Measurements from ENCODE around the gene NEK9. TPM values are rescaled to one million over a fixed set of nuclear protein-coding genes. Genes with fewer than 3 reads are reported as not detected.

NEK9 gene
- total and polyA plus RNA-seq, 9 of the 15 experiments (the other 6 are each of a cell fraction or from before 2014, with no cell fraction given) = 2.8 to 39.6 (median 19.8) TPM

- no peak overlapping the region for H2AFZ ChIP-seq (ENCODE audit: low read depth, low read length)
- peaks cover 3% of the 10 kb centered on the region for H3K9me1 ChIP-seq (ENCODE audit: control insufficient read depth, insufficient read depth, low read length)
- BruUV-seq (replicated peaks) = no TSS peak
- no peak overlapping the region for H3K4me3 ChIP-seq
- ChIA-PET POLR2A (no interaction called here), CTCF (ENCODE audit: low intra/inter-chr PET ratio) (no interaction called here)
- FAIRE-seq (no peak), DNase-seq (ENCODE audit: extremely low read depth in 1 of 4, low spot score in 3 of 4) (no peak), ATAC-seq (no peak)
- H3K27ac ChIP-seq (ENCODE audit: extremely low read depth, low read depth, low read length) = no peak overlapping the region
- peaks cover 68% of the 10 kb centered on the region for H3K79me2 ChIP-seq (ENCODE audit: control insufficient read depth, insufficient read depth, low read length)
- peaks cover 28 to 32% of the 10 kb centered on the region in 2 experiments; a peak in 4 of 5 replicates for H3K4me1 ChIP-seq (replicated peaks in 1 of 2; ENCODE audit: control insufficient read depth in 2 of 2, insufficient read depth in 2 of 2, low read length in 2 of 2)
- TF ChIP-seq CC2D1A (IDR thresholded peaks at IDR 0.05) (no peak), BCOR (IDR thresholded peaks at IDR 0.05) (0 out of 2 replicates have a peak, but pooled peaks have one; percentile 19)
- H3K36me3 ChIP-seq (ENCODE audit: control insufficient read depth, insufficient read depth, low read length) = no peaks in the 10 kb centered on the region
- H3K9ac ChIP-seq (ENCODE audit: insufficient read depth in 1 of 2, low read depth in 2 of 2, low read length in 2 of 2) = peak overlapping the region in 1 of 2 experiments; percentile 87; a peak in 1 of 4 replicates
- no peaks in the 10 kb centered on the region for H3K27me3 ChIP-seq (ENCODE audit: control insufficient read depth in 2 of 2, insufficient read depth in 2 of 2, low read length in 2 of 2)
- no peaks in the 10 kb centered on the region for H4K20me1 ChIP-seq (replicated peaks; ENCODE audit: control insufficient read depth, insufficient read depth, low read length)
- H3K9me3 ChIP-seq (replicated peaks; ENCODE audit: control insufficient read depth, insufficient read depth, low read depth, low read length) = no peaks in the 10 kb centered on the region
- 0 out of 2 replicates have a peak overlapping the region, but pooled peaks have one; percentile 96 for H3K4me2 ChIP-seq (ENCODE audit: insufficient read depth, low read length)
- intact Hi-C loops (cut with micrococcal nuclease) = no loop called here
- in situ Hi-C loops (cut with MboI) = no loop called here
- no CpG with 5 or more reads among the region's 3 CpGs for WGBS (ENCODE audit: insufficient coverage, low coverage, missing lambda C conversion rate)
Measured at GRCh38 chr14:75066691-75067090, 60.2 kb downstream of the NEK9 start.

GRCh38 chr14:75064205-75064567 is 62.7 kb downstream of the NEK9 start:
- peak overlapping the region; percentile 95 for H3K4me2 ChIP-seq (ENCODE audit: insufficient read depth, low read length)
- intact Hi-C loops (cut with micrococcal nuclease) (no loop called here), in situ Hi-C loops (cut with MboI) (no loop called here)
- peaks cover 14 to 16% of the 10 kb centered on the region in 2 experiments; a peak in 4 of 5 replicates for H3K4me1 ChIP-seq (replicated peaks in 1 of 2; ENCODE audit: control insufficient read depth in 2 of 2, insufficient read depth in 2 of 2, low read length in 2 of 2)
- ATAC-seq (no peak), FAIRE-seq (no peak), DNase-seq (ENCODE audit: extremely low read depth in 1 of 4, low spot score in 3 of 4) (no peak)
- BruUV-seq (replicated peaks) = no TSS peak
- H4K20me1 ChIP-seq (replicated peaks; ENCODE audit: control insufficient read depth, insufficient read depth, low read length) = no peaks in the 10 kb centered on the region
- H3K9me3 ChIP-seq (replicated peaks; ENCODE audit: control insufficient read depth, insufficient read depth, low read depth, low read length) = no peaks in the 10 kb centered on the region; the same call in 1 of the 2 replicates
- ChIA-PET CTCF (ENCODE audit: low intra/inter-chr PET ratio) (no interaction called here), POLR2A (interaction anchor here (0.6 to 1.6 kb wide), 6 partner anchors 8 to 220 kb away, joined by 3 to 7 read pairs (median 4); partner anchors contain the start of gene MLH3)
- H3K9ac ChIP-seq (ENCODE audit: insufficient read depth in 1 of 2, low read depth in 2 of 2, low read length in 2 of 2) = peak overlapping the region; percentile 69 to 92
- WGBS (ENCODE audit: insufficient coverage, low coverage, missing lambda C conversion rate) = 45% methylated on average over 8 of the region's 8 CpGs
- peak overlapping the region; percentile 81; the same call in 2 of the 3 replicates for H3K27ac ChIP-seq (ENCODE audit: extremely low read depth, low read depth, low read length)
- H2AFZ ChIP-seq (ENCODE audit: low read depth, low read length) = peak overlapping the region; percentile 97
- TF ChIP-seq HNRNPK (IDR thresholded peaks at IDR 0.05; ENCODE audit: low read depth, low read length, poor library complexity, severe bottlenecking) = no peak
- TF ChIP-seq MEIS2 (IDR thresholded peaks at IDR 0.05; ENCODE audit: partially characterized antibody) = peak; percentile 28
- 0 out of 2 replicates have a peak, but pooled peaks have one; percentile 2 for TF ChIP-seq MTA3 (IDR thresholded peaks at IDR 0.05; ENCODE audit: borderline replicate concordance)
- no peak for TF ChIP-seq ARID2 (IDR thresholded peaks at IDR 0.05)
- no peak for TF ChIP-seq ZBTB26 (CRISPR knock-in tag; IDR thresholded peaks at IDR 0.05)
- TF ChIP-seq PHB2 (IDR thresholded peaks at IDR 0.05; ENCODE audit: low read depth) = no peak
- H3K36me3 ChIP-seq (ENCODE audit: control insufficient read depth, insufficient read depth, low read length) = peaks cover 23% of the 10 kb centered on the region; the same call in 2 of the 3 replicates
- peaks cover 58% of the 10 kb centered on the region for H3K79me2 ChIP-seq (ENCODE audit: control insufficient read depth, insufficient read depth, low read length)
- no peaks in the 10 kb centered on the region for H3K27me3 ChIP-seq (ENCODE audit: control insufficient read depth in 2 of 2, insufficient read depth in 2 of 2, low read length in 2 of 2)
- peak overlapping the region; percentile 69 for H3K4me3 ChIP-seq
- H3K9me1 ChIP-seq (ENCODE audit: control insufficient read depth, insufficient read depth, low read length) = peaks cover 3% of the 10 kb centered on the region
